Keratinocyte (primary cell): ENCODE results near the gene C19orf47. TPM values are rescaled to one million over a fixed set of nuclear protein-coding genes. Genes with fewer than 3 reads are reported as not detected.

Experiments
- DNase-seq: peaks from one replicate; pipeline ENCODE4 v3.0.0-alpha.2; 2011; ENCODE audit warnings: low read depth, missing footprints, low spot score
- FAIRE-seq: peaks from 2 replicates; lab custom pipeline; 2011; peaks lifted over from hg19 to GRCh38; lab: Jason Lieb, UNC
- H2AFZ ChIP-seq: 2 replicates; pipeline ENCODE4 v1.6.0; 2012; ENCODE audit warnings: low read length, control low read depth, inconsistent platforms; ENCODE audit not compliant: control insufficient read depth
- H3K27ac ChIP-seq: 2 replicates; pipeline ENCODE4 v1.5.1; 2011; ENCODE audit warnings: low read length; ENCODE audit not compliant: control insufficient read depth, insufficient read depth
- H3K27me3 ChIP-seq: 3 replicates; pipeline ENCODE4 v1.6.0; 2011; ENCODE audit warnings: low read length; ENCODE audit not compliant: control insufficient read depth, insufficient read depth; ENCODE audit errors: extremely low read depth
- H3K36me3 ChIP-seq, 2 experiments: 2 replicates in 1 of 2; 3 replicates in 1 of 2; pipeline ENCODE4 v1.5.1; 2011; ENCODE audit warnings: low read length in 2 of 2, mild to moderate bottlenecking in 1 of 2; ENCODE audit not compliant: control insufficient read depth in 2 of 2, insufficient read depth in 2 of 2; ENCODE audit errors: extremely low read depth in 1 of 2
- H3K4me1 ChIP-seq: 3 replicates; pipeline ENCODE4 v1.5.1; 2011; ENCODE audit warnings: low read length; ENCODE audit not compliant: control insufficient read depth, insufficient read depth; ENCODE audit errors: extremely low read depth
- H3K4me2 ChIP-seq: 3 replicates; pipeline ENCODE4 v1.6.0; 2011; ENCODE audit warnings: low read depth, low read length; ENCODE audit not compliant: control insufficient read depth, insufficient read depth; ENCODE audit errors: extremely low read depth
- H3K4me3 ChIP-seq, 3 experiments: fragments of 200-600 bp in 1 of 3; sonication (generic) in 1 of 3; 2 replicates in 2 of 3; 3 replicates in 1 of 3; pipeline ENCODE4 v1.5.1; 2011 to 2016; ENCODE audit warnings: low read length in 3 of 3, mild to moderate bottlenecking in 3 of 3, control low read depth in 2 of 3, inconsistent platforms in 1 of 3, low read depth in 1 of 3, mixed read lengths in 1 of 3, mixed run types in 1 of 3, moderate library complexity in 1 of 3; ENCODE audit not compliant: control insufficient read depth in 2 of 3, insufficient read depth in 2 of 3; ENCODE audit errors: extremely low read depth in 1 of 3
- H3K79me2 ChIP-seq: 2 replicates; pipeline ENCODE4 v1.6.0; 2012; ENCODE audit warnings: low read length; ENCODE audit not compliant: control insufficient read depth, insufficient read depth
- H3K9ac ChIP-seq: 3 replicates; pipeline ENCODE4 v1.6.0; 2011; ENCODE audit warnings: low read length; ENCODE audit not compliant: control insufficient read depth, insufficient read depth; ENCODE audit errors: extremely low read depth
- H3K9me1 ChIP-seq: 3 replicates; pipeline ENCODE4 v1.6.0; 2011; ENCODE audit warnings: low read length; ENCODE audit not compliant: control insufficient read depth, insufficient read depth; ENCODE audit errors: extremely low read depth
- H3K9me3 ChIP-seq: 2 replicates; pipeline ENCODE4 v1.5.1; 2012; ENCODE audit warnings: low read depth, low read length; ENCODE audit not compliant: control insufficient read depth
- H4K20me1 ChIP-seq: 3 replicates; pipeline ENCODE4 v1.6.0; 2011; ENCODE audit warnings: low read length; ENCODE audit not compliant: control insufficient read depth, insufficient read depth; ENCODE audit errors: extremely low read depth
- EZH2 ChIP-seq: IDR thresholded peaks from one replicate; pipeline ENCODE4 v1.6.1; 2012; ENCODE audit warnings: inconsistent platforms, mild to moderate bottlenecking, low read length, moderate library complexity
- dilution Hi-C: fragments of 300-500 bp; cut with MboI; formaldehyde crosslinking; loops from one replicate; pipeline ENCODE4 v1.7.0; 2020; ENCODE audit warnings: low sequenced_read_pairs; ENCODE audit not compliant: extremely low pct_ligation_motif_present
- polyA plus RNA-seq, 5 experiments: library from polyadenylated mRNA; depleted of rRNA in 3 of 5; stranded (reverse) in 3 of 5; stranded (forward) in 1 of 5; unstranded in 1 of 5; fragments of >200 nt; gene quantifications; 1 replicate in 1 of 5; 2 replicates in 3 of 5; 3 replicates in 1 of 5; pipeline versions ENCODE4 v1.2.1 to v1.2.3, GENCODE V29; 2011 to 2012; ENCODE audit warnings: missing spikeins in 2 of 5, low read depth in 1 of 5, low replicate concordance in 1 of 5
- TF ChIP-seq, protein P1 (sequence below), 3 experiments: IDR thresholded peaks in 1 of 3; conservative IDR thresholded peaks in 1 of 3; optimal IDR thresholded peaks in 1 of 3; 2 replicates in 2 of 3; 3 replicates in 1 of 3; pipeline versions ENCODE3 to v1.5.1; 2011; ENCODE audit warnings: low read length in 3 of 3, mild to moderate bottlenecking in 3 of 3, moderate library complexity in 2 of 3, control low read depth in 1 of 3, inconsistent platforms in 1 of 3; ENCODE audit not compliant: insufficient read depth in 2 of 3; ENCODE audit errors: extremely low read depth in 1 of 3

C19orf47 gene
- polyA plus RNA-seq, 1 donor (not counting 4 experiments of a cell fraction or from before 2014, with no cell fraction given): 13.3 TPM

DNA sequence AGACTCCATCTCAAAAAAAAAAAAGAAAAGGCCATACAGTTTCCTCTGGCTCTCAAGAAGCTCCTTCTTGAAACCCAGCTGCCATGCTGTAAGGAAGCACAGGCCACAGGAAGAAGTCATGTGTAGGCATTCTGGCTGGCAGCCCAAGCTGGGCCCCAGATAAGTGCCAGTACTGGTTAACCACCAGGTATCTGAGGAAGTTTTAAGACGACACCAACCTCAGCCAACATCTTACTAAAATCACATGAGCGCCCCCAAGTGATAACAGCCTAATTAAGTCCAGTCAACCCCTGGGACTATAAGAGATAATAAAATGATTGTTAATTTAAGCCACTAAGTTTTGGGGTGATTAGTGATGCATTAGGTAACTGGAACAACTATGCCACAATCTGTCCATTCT lies 35.7 kb downstream of the C19orf47 start:
- Histone ChIP-seq H3K79me2 (no peaks in the 10 kb centered on the region), H2AFZ (no peak overlapping the region), H3K9me1 (no peaks in the 10 kb centered on the region), H3K27me3 (no peaks in the 10 kb centered on the region), H3K4me1 (no peaks in the 10 kb centered on the region), H3K4me3 (no peak overlapping the region), H3K4me2 (no peak overlapping the region), H3K36me3 (peaks cover 3 to 4% of the 10 kb centered on the region in 2 experiments), H3K27ac (no peak overlapping the region), H3K9ac (no peak overlapping the region), H3K9me3 (no peaks in the 10 kb centered on the region), H4K20me1 (no peaks in the 10 kb centered on the region)
- dilution Hi-C loops: no loop called here
- TF ChIP-seq, protein P1, sequence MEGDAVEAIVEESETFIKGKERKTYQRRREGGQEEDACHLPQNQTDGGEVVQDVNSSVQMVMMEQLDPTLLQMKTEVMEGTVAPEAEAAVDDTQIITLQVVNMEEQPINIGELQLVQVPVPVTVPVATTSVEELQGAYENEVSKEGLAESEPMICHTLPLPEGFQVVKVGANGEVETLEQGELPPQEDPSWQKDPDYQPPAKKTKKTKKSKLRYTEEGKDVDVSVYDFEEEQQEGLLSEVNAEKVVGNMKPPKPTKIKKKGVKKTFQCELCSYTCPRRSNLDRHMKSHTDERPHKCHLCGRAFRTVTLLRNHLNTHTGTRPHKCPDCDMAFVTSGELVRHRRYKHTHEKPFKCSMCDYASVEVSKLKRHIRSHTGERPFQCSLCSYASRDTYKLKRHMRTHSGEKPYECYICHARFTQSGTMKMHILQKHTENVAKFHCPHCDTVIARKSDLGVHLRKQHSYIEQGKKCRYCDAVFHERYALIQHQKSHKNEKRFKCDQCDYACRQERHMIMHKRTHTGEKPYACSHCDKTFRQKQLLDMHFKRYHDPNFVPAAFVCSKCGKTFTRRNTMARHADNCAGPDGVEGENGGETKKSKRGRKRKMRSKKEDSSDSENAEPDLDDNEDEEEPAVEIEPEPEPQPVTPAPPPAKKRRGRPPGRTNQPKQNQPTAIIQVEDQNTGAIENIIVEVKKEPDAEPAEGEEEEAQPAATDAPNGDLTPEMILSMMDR (optimal IDR thresholded peaks at IDR 0.05 in 1 of 3, IDR thresholded peaks at IDR 0.05 in 1 of 3, conservative IDR thresholded peaks at IDR 0.05 in 1 of 3; ENCODE audit: extremely low read depth in 1 of 3, insufficient read depth in 2 of 3, low read length in 3 of 3): no peak
- no peak for TF ChIP-seq EZH2
- DNase-seq (no peak), FAIRE-seq (no peak)

DNA sequence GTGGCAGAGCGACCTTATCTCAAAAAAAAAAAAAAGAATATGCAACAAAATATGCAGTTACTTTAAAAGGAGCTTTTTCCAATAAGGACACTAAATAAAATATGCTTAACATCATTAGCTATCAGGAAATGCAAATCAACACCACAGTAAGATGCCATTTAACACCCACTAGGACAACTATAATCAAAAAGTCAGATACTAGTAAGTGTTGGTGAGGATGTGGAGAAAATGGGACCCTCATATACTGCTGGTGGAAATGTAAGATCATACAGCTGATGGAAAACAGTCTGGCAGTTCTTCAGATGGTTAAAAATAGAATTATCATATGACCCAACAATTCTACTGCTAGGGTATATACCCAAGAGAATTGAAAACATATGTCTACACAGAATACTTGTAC lies 38.5 kb downstream of the C19orf47 start:
- Histone ChIP-seq H3K9me3 (no peaks in the 10 kb centered on the region), H3K36me3 (no peaks in the 10 kb centered on the region), H3K4me1 (peaks cover 6% of the 10 kb centered on the region), H3K27ac (no peak overlapping the region), H3K9ac (no peak overlapping the region), H4K20me1 (no peaks in the 10 kb centered on the region), H3K4me2 (no peak overlapping the region), H2AFZ (no peak overlapping the region), H3K27me3 (no peaks in the 10 kb centered on the region), H3K79me2 (no peaks in the 10 kb centered on the region), H3K9me1 (no peaks in the 10 kb centered on the region), H3K4me3 (no peak overlapping the region)
- DNase-seq: no peak
- no peak for FAIRE-seq
- dilution Hi-C loops: no loop called here
- TF ChIP-seq EZH2: no peak
- TF ChIP-seq, protein P1 (optimal IDR thresholded peaks at IDR 0.05 in 1 of 3, IDR thresholded peaks at IDR 0.05 in 1 of 3, conservative IDR thresholded peaks at IDR 0.05 in 1 of 3; ENCODE audit: extremely low read depth in 1 of 3, insufficient read depth in 2 of 3, low read length in 3 of 3): no peak
